CD4-positive, alpha-beta T cell (primary cell): ENCODE results near the gene NUF2. TPM values are rescaled to one million over a fixed set of nuclear protein-coding genes. Genes with fewer than 3 reads are reported as not detected.
"Not testable (repeated sequence)": the region's sequence is repeated elsewhere in the genome, so short reads cannot be mapped to it uniquely, and the experiment has no call there.

Experiments
- ATAC-seq: fragments of 200-7000 bp; cut with Tn5 transposase; one replicate; pipeline ENCODE4 v1.10.0; 2022; ENCODE audit warnings: mild to moderate bottlenecking; ENCODE audit not compliant: poor library complexity
- CTCF ChIA-PET: fragments of 350-600 bp; sonication (Branson Sonifier 250); formaldehyde crosslinking; loops from one replicate; lab custom pipeline; 2021; ENCODE audit warnings: antibody characterized with exemption, inconsistent platforms; lab: Charles Lee
- POLR2A ChIA-PET: fragments of 350-600 bp; sonication (Branson Sonifier 250); formaldehyde crosslinking; loops from one replicate; lab custom pipeline; 2021; ENCODE audit warnings: antibody characterized with exemption, inconsistent platforms; lab: Charles Lee
- DNase-seq, 14 experiments: peaks; one replicate each; pipeline ENCODE4 v3.0.0-alpha.2; 2013 to 2020; ENCODE audit warnings: mixed read lengths in 2 of 14
- H3K27ac ChIP-seq, 2 donors: one replicate each; pipeline versions ENCODE4 v1.5.1 to v1.7.0; 2013; ENCODE audit warnings: low read length in 2 of 2, low read depth in 1 of 2, mild to moderate bottlenecking in 1 of 2
- H3K27me3 ChIP-seq, 2 experiments: 1 replicate in 1 of 2; 2 replicates in 1 of 2; pipeline versions ENCODE4 v1.6.1 to v1.7.0; 2013; ENCODE audit warnings: low read length in 2 of 2, control low read depth in 1 of 2, mild to moderate bottlenecking in 1 of 2, moderate library complexity in 1 of 2; ENCODE audit not compliant: insufficient read depth in 2 of 2, control insufficient read depth in 1 of 2
- H3K36me3 ChIP-seq: one replicate; pipeline ENCODE4 v1.6.1; 2013; ENCODE audit warnings: low read length, control low read depth; ENCODE audit not compliant: insufficient read depth
- H3K4me1 ChIP-seq: one replicate; pipeline ENCODE4 v1.6.1; 2013; ENCODE audit warnings: low read length, control low read depth; ENCODE audit not compliant: insufficient read depth
- H3K4me3 ChIP-seq: one replicate; pipeline ENCODE4 v1.5.1; 2013; ENCODE audit warnings: mild to moderate bottlenecking, low read length, moderate library complexity
- H3K9me3 ChIP-seq, 2 experiments: 1 replicate in 1 of 2; 2 replicates in 1 of 2; pipeline versions ENCODE4 v1.6.1 to v1.7.0; 2013; ENCODE audit warnings: low read length in 2 of 2, mild to moderate bottlenecking in 2 of 2, control low read depth in 1 of 2, moderate library complexity in 1 of 2; ENCODE audit not compliant: control insufficient read depth in 1 of 2, insufficient read depth in 1 of 2
- H3K27ac Mint-ChIP-seq: one replicate; pipeline ENCODE4 v1.8.0; 2020; ENCODE audit warnings: mixed read lengths
- H3K27me3 Mint-ChIP-seq: one replicate; pipeline ENCODE4 v1.8.0; 2021; ENCODE audit warnings: mixed read lengths
- H3K36me3 Mint-ChIP-seq: one replicate; pipeline ENCODE4 v1.8.0; 2021; ENCODE audit warnings: low read depth, mixed read lengths
- H3K4me1 Mint-ChIP-seq: one replicate; pipeline ENCODE4 v1.8.0; 2021; ENCODE audit warnings: low read depth, mixed read lengths
- H3K4me3 Mint-ChIP-seq: one replicate; pipeline ENCODE4 v1.8.0; 2020; ENCODE audit warnings: mild to moderate bottlenecking, mixed read lengths
- H3K9me3 Mint-ChIP-seq: one replicate; pipeline ENCODE4 v1.8.0; 2020; ENCODE audit warnings: mixed read lengths
- intact Hi-C, 2 experiments: fragments of 100-400 bp; cut with DNase I in 1 of 2; cut with micrococcal nuclease in 1 of 2; formaldehyde crosslinking; loops; one replicate each; pipeline versions ENCODE4 v1.15.1 to v1.9.0; 2023 to 2025; cut with DNase I, micrococcal nuclease
- total RNA-seq, 174 experiments: library from RNA in 2 of 174; stranded (reverse) in 2 of 174; gene quantifications; one replicate each; pipeline ENCODE4 v1.2.3 and lab custom pipeline; 2021 to 2026
- TF ChIP-seq, protein P1 (sequence below): fragments of 200-600 bp; IDR thresholded peaks from one replicate; pipeline ENCODE4 v1.8.0; 2022; ENCODE audit warnings: antibody characterized with exemption, mild to moderate bottlenecking

The NUF2 gene
- total RNA-seq, 2 experiments from 2014 or later: 1.8 TPM

GRCh38 chr1:163293497-163293896, 28.3 kb upstream of the NUF2 start:
- H3K36me3 Mint-ChIP-seq: peaks cover 59% of the 10 kb centered on the region
- H3K36me3 ChIP-seq, H3K27me3 ChIP-seq, DNase-seq, H3K27ac ChIP-seq, ATAC-seq, intact Hi-C loops, H3K4me3 Mint-ChIP-seq, H3K9me3 ChIP-seq, H3K9me3 Mint-ChIP-seq, H3K27ac Mint-ChIP-seq, POLR2A ChIA-PET, H3K27me3 Mint-ChIP-seq, H3K4me3 ChIP-seq, H3K4me1 ChIP-seq, CTCF ChIA-PET, H3K4me1 Mint-ChIP-seq: not testable (repeated sequence)

DNA sequence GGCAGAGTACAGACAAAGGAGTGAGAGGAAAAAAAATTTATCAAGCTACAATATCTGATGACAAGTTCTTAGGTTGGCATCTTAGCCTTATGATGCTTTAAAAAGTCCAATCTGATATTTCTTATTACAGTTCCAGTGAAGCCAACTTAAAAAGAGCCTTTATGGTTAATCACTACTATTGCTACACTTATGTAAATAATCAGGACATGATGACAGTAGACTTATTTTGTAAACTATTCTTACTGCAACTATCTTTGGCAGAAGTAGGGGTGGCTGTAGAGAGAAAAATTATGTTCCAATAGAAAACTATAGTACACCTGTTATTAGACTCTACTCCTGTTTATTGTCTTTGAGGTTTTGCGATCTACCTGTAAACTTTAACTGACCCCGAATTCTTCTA, 25.8 kb upstream of the NUF2 start:
- Mint-ChIP-seq H3K27me3 (no peaks in the 10 kb centered on the region), H3K36me3 (peaks cover 74% of the 10 kb centered on the region), H3K4me1 (no peaks in the 10 kb centered on the region), H3K27ac (no peak overlapping the region), H3K9me3 (no peaks in the 10 kb centered on the region), H3K4me3 (no peak overlapping the region)
- no peaks in the 10 kb centered on the region for H3K27me3 ChIP-seq
- ChIA-PET CTCF (no interaction called here), POLR2A (no interaction called here)
- no peak overlapping the region for H3K4me3 ChIP-seq
- ATAC-seq (no peak), DNase-seq (no peak)
- intact Hi-C loops: no loop called here
- no peaks in the 10 kb centered on the region for H3K4me1 ChIP-seq
- no peak overlapping the region for H3K27ac ChIP-seq
- TF ChIP-seq, protein P1, sequence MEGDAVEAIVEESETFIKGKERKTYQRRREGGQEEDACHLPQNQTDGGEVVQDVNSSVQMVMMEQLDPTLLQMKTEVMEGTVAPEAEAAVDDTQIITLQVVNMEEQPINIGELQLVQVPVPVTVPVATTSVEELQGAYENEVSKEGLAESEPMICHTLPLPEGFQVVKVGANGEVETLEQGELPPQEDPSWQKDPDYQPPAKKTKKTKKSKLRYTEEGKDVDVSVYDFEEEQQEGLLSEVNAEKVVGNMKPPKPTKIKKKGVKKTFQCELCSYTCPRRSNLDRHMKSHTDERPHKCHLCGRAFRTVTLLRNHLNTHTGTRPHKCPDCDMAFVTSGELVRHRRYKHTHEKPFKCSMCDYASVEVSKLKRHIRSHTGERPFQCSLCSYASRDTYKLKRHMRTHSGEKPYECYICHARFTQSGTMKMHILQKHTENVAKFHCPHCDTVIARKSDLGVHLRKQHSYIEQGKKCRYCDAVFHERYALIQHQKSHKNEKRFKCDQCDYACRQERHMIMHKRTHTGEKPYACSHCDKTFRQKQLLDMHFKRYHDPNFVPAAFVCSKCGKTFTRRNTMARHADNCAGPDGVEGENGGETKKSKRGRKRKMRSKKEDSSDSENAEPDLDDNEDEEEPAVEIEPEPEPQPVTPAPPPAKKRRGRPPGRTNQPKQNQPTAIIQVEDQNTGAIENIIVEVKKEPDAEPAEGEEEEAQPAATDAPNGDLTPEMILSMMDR: no peak
- peaks cover 0 to 3% of the 10 kb centered on the region in 2 experiments for H3K9me3 ChIP-seq
- H3K36me3 ChIP-seq: no peaks in the 10 kb centered on the region

GRCh38 chr1:163296504-163297263, 25.1 kb upstream of the NUF2 start:
- no peak for ATAC-seq
- Histone ChIP-seq H3K4me1 (no peaks in the 10 kb centered on the region), H3K4me3 (no peak overlapping the region), H3K9me3 (peaks cover 0 to 3% of the 10 kb centered on the region in 2 experiments), H3K36me3 (peaks cover 4% of the 10 kb centered on the region), H3K27me3 (no peaks in the 10 kb centered on the region), H3K27ac (no peak overlapping the region)
- H3K4me1 Mint-ChIP-seq: no peaks in the 10 kb centered on the region
- no peaks in the 10 kb centered on the region for H3K9me3 Mint-ChIP-seq
- intact Hi-C loops: no loop called here
- H3K36me3 Mint-ChIP-seq: peaks cover 75% of the 10 kb centered on the region
- CTCF ChIA-PET: no interaction called here
- H3K27me3 Mint-ChIP-seq: no peaks in the 10 kb centered on the region
- no peak overlapping the region for H3K4me3 Mint-ChIP-seq
- H3K27ac Mint-ChIP-seq: no peak overlapping the region
- TF ChIP-seq, protein P1: no peak
- POLR2A ChIA-PET: no interaction called here
- no peak for DNase-seq

DNA sequence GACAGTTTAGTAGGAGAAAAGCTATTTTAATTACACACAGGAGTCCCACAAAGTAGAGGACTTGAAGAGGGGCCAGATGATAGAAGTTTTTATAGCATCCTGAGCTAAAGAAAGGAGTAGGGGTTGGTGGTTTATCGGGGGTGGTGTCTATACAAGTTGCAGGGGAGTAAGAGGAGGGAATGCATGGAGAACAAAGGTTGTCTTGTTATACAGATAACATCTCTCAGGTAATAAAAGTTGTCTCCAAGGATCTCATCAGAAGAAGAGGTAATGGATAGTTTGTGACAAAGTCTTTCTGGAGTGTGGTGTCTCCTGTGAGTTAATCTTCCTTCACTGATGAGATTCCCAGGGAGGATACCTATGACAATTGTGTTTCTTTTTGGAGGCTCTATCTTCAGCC, 23.4 kb upstream of the NUF2 start:
- H3K27me3 Mint-ChIP-seq: no peaks in the 10 kb centered on the region
- DNase-seq (no peak), ATAC-seq (no peak)
- POLR2A ChIA-PET: no interaction called here
- Histone ChIP-seq H3K36me3 (peaks cover 4% of the 10 kb centered on the region), H3K4me1 (no peaks in the 10 kb centered on the region), H3K9me3 (peaks cover 0 to 3% of the 10 kb centered on the region in 2 experiments), H3K27ac (no peak overlapping the region), H3K27me3 (no peaks in the 10 kb centered on the region), H3K4me3 (no peak overlapping the region)
- TF ChIP-seq, protein P1: no peak
- H3K9me3 Mint-ChIP-seq: no peaks in the 10 kb centered on the region
- no peak overlapping the region for H3K4me3 Mint-ChIP-seq
- intact Hi-C loops: no loop called here
- H3K36me3 Mint-ChIP-seq: peaks cover 71% of the 10 kb centered on the region
- CTCF ChIA-PET: no interaction called here
- H3K4me1 Mint-ChIP-seq: no peaks in the 10 kb centered on the region
- no peak overlapping the region for H3K27ac Mint-ChIP-seq
